ENCODE results near the gene CRY1.
A peak's percentile ranks its signal among the peaks of the same experiment; 100 is the strongest.

CRY1 gene

GRCh38 chr12:106957583-106957982 lies 135.8 kb downstream of the CRY1 start:
- no peak for DNase-seq (ENCODE audit: low spot score)

- DNase-seq (ENCODE audit: low spot score) = peak; percentile 40
Observed at GRCh38 chr12:106956048-106956578, 137.2 kb downstream of the CRY1 start.

- peak; percentile 93 for DNase-seq (ENCODE audit: low spot score)
Observed at GRCh38 chr12:106955377-106956047, 137.8 kb downstream of the CRY1 start, which contains the start of gene TMEM263. Gene TMEM263, plus strand, starts transcription at chr12:106955907. Its CDS starts 11,210 bp downstream, at chr12:106967117.

GRCh38 chr12:106954462-106955376 lies 138.6 kb downstream of the CRY1 start:
- no peak for DNase-seq (ENCODE audit: low spot score)

GRCh38 chr12:106953352-106954250 lies 139.7 kb downstream of the CRY1 start:
- no peak for DNase-seq (ENCODE audit: low spot score)

- no peak for DNase-seq (ENCODE audit: low spot score)
Observed at GRCh38 chr12:106950591-106950990, 142.8 kb downstream of the CRY1 start.

- DNase-seq (ENCODE audit: low spot score) = no peak
Observed at GRCh38 chr12:106947461-106947860, 145.9 kb downstream of the CRY1 start.

GRCh38 chr12:106945261-106945851 lies 148.0 kb downstream of the CRY1 start:
- no peak for DNase-seq (ENCODE audit: low spot score)

- no peak for DNase-seq (ENCODE audit: low spot score)
Observed at GRCh38 chr12:106942775-106943174, 150.6 kb downstream of the CRY1 start.

GRCh38 chr12:106941481-106942156 lies 151.7 kb downstream of the CRY1 start:
- no peak for DNase-seq (ENCODE audit: low spot score)
